HL-60 (cell line): ENCODE data around the gene CCDC85A.
A peak's percentile ranks its signal among the peaks of the same experiment; 100 is the strongest.
"Not testable (repeated sequence)": the region's sequence is repeated elsewhere in the genome, so short reads cannot be mapped to it uniquely, and the experiment has no call there.

Experiments
- DNase-seq, 2 experiments: peaks; one replicate each; pipeline ENCODE4 v3.0.0-alpha.2; 2010 to 2020; ENCODE audit warnings: low read depth in 1 of 2, low spot score in 1 of 2
- H3K27ac ChIP-seq: fragments of 250-450 bp; sonication (Bioruptor Pico); replicated peaks from 2 replicates; pipeline ENCODE4 v1.5.1; 2020; ENCODE audit warnings: mild to moderate bottlenecking, moderate library complexity
- H3K27me3 ChIP-seq: fragments of 250-450 bp; sonication (Bioruptor Pico); 2 replicates; pipeline ENCODE4 v1.5.1; 2021; ENCODE audit warnings: mild to moderate bottlenecking, moderate library complexity; ENCODE audit not compliant: insufficient read depth, poor library complexity, severe bottlenecking
- H3K4me3 ChIP-seq: replicated peaks from 2 replicates; pipeline ENCODE4 v1.5.1; 2011; ENCODE audit warnings: mild to moderate bottlenecking, control low read depth, low read length; ENCODE audit not compliant: insufficient read depth
- GABPA ChIP-seq: IDR thresholded peaks from 2 replicates; pipeline ENCODE4 v1.6.1; 2012; ENCODE audit warnings: low read depth
- POLR2AphosphoS5 ChIP-seq: IDR thresholded peaks from 2 replicates; pipeline ENCODE4 v1.6.1; 2012; ENCODE audit warnings: low read depth
- SPI1 ChIP-seq: IDR thresholded peaks from 2 replicates; pipeline ENCODE4 v1.6.1; 2012; ENCODE audit warnings: low read depth, mild to moderate bottlenecking, borderline replicate concordance
- long read RNA-seq: library from polyadenylated mRNA; unstranded; transcript quantifications from one replicate; pipeline ENCODE4 v2.0.0, GENCODE V29; 2020
- TF ChIP-seq, protein P1 (sequence below): IDR thresholded peaks from one replicate; pipeline ENCODE4 v1.5.1; 2011; ENCODE audit warnings: low read length, control low read depth, inconsistent platforms; ENCODE audit not compliant: insufficient read depth
- TF ChIP-seq, protein P2 (sequence below): IDR thresholded peaks from 2 replicates; pipeline ENCODE4 v1.6.1; 2012; ENCODE audit warnings: low read depth; ENCODE audit not compliant: insufficient replicate concordance

The CCDC85A gene
- long read RNA-seq: 0 reads

DNA sequence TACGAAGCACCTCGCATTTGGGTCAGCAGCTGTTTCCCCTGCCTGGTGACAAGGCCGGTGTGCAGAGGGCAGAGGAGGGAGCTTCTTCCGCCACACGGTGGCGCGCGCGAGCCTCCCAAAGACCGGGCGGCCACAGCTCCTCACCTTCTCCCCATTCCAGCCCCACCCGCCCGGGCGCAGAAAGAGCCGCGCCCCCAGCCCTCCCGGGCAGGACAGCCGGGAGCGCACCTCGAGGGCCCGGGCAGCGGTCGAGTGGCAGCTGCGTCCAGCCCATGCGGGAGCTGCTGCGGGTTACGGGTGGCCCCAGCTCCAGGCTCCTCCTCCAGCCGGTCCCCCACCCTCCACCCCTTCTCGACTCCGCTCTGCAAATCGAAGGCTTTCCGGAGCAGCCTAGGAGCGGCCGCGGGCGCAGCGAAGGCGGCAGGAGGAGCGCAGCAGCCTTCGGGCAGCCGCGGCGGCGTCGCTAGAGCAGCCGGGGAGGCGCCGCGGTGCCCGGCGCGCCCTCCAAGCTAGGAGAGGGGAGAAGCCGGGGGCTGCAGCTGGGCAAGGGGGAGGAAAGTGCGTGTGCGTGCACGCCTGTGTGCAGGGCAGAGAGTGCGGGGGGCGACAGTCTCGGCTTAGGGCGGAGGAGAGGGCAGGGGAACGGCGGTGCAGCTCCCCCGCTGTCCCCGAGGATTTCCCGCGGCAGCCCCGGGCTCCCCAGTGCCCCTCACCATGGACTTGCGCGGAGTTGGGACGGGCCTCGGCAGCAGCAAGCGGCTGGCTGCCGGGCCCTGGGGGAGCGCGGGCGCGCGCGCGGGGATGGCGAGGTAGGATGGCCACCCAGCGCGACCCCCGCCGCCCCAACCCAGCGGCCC lies at the start of gene CCDC85A:
TSS of gene CCDC85A (plus strand) at position 348 of the 857 bp plus-strand sequence. CDS start 635 bp downstream, outside the sequence.
- no peak within 1 kb of the TSS for H3K27ac ChIP-seq
- no peak for TF ChIP-seq SPI1
- TF ChIP-seq, protein P1, sequence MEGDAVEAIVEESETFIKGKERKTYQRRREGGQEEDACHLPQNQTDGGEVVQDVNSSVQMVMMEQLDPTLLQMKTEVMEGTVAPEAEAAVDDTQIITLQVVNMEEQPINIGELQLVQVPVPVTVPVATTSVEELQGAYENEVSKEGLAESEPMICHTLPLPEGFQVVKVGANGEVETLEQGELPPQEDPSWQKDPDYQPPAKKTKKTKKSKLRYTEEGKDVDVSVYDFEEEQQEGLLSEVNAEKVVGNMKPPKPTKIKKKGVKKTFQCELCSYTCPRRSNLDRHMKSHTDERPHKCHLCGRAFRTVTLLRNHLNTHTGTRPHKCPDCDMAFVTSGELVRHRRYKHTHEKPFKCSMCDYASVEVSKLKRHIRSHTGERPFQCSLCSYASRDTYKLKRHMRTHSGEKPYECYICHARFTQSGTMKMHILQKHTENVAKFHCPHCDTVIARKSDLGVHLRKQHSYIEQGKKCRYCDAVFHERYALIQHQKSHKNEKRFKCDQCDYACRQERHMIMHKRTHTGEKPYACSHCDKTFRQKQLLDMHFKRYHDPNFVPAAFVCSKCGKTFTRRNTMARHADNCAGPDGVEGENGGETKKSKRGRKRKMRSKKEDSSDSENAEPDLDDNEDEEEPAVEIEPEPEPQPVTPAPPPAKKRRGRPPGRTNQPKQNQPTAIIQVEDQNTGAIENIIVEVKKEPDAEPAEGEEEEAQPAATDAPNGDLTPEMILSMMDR: peak; percentile 76
- peaks cover 22% of the 10 kb centered on the region for H3K27me3 ChIP-seq
- H3K4me3 ChIP-seq: peak within 1 kb of the TSS; percentile 35
- peak; percentile 26 to 66 for DNase-seq

DNA sequence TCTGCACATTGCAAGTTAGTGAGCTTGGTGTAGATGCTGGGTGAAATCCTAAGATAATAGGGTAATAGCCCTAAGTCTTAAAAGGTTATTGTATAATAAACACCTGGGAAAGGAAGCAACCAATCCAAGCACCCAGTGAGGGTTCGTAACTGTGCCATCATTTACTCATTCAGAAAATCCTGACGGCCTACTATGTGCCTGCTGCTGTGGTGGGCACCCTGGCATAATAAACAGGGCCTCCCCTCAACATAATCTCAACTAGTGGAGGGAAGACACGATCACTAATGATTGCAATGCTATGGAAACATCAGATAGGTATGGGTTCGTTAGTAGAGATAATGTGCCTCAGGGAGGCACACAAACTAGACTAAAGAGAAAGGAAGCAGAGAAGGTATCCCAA lies 48.9 kb upstream of the CCDC85A start:
- no peaks in the 10 kb centered on the region for H3K27me3 ChIP-seq
- no peak overlapping the region for H3K27ac ChIP-seq
- no peak for DNase-seq
- TF ChIP-seq, protein P2, sequence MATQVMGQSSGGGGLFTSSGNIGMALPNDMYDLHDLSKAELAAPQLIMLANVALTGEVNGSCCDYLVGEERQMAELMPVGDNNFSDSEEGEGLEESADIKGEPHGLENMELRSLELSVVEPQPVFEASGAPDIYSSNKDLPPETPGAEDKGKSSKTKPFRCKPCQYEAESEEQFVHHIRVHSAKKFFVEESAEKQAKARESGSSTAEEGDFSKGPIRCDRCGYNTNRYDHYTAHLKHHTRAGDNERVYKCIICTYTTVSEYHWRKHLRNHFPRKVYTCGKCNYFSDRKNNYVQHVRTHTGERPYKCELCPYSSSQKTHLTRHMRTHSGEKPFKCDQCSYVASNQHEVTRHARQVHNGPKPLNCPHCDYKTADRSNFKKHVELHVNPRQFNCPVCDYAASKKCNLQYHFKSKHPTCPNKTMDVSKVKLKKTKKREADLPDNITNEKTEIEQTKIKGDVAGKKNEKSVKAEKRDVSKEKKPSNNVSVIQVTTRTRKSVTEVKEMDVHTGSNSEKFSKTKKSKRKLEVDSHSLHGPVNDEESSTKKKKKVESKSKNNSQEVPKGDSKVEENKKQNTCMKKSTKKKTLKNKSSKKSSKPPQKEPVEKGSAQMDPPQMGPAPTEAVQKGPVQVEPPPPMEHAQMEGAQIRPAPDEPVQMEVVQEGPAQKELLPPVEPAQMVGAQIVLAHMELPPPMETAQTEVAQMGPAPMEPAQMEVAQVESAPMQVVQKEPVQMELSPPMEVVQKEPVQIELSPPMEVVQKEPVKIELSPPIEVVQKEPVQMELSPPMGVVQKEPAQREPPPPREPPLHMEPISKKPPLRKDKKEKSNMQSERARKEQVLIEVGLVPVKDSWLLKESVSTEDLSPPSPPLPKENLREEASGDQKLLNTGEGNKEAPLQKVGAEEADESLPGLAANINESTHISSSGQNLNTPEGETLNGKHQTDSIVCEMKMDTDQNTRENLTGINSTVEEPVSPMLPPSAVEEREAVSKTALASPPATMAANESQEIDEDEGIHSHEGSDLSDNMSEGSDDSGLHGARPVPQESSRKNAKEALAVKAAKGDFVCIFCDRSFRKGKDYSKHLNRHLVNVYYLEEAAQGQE: no peak
- TF ChIP-seq SPI1: no peak
- no peak for TF ChIP-seq GABPA
- TF ChIP-seq POLR2AphosphoS5: no peak
- TF ChIP-seq, protein P1: no peak
- H3K4me3 ChIP-seq: no peak overlapping the region

DNA sequence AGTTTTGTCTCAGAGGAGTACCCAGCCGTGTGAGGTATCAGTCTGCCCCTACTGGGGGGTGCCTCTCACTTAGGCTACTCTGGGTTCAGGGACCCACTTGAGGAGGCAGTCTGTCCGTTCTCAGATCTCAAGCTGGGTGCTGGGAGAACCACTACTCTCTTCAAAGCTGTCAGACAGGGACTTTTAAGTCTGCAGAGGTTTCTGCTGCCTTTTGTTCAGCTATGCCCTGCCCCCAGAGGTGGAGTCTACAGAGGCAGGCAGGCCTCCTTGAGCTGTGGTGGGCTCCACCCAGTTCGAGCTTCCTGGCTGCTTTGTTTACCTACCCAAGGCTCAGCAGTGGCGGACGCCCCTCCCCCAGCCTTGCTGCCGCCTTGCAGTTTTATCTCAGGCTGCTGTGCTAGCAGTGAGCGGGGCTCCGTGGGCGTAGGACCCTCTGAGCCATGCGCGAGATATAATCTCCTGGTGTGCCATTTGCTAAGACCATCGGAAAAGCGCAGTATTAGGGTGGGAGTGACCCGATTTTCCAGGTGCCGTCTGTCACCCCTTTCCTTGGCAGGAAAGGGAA lies 41.2 kb upstream of the CCDC85A start:
- H3K4me3 ChIP-seq, DNase-seq, H3K27me3 ChIP-seq, H3K27ac ChIP-seq: not testable (repeated sequence)

DNA sequence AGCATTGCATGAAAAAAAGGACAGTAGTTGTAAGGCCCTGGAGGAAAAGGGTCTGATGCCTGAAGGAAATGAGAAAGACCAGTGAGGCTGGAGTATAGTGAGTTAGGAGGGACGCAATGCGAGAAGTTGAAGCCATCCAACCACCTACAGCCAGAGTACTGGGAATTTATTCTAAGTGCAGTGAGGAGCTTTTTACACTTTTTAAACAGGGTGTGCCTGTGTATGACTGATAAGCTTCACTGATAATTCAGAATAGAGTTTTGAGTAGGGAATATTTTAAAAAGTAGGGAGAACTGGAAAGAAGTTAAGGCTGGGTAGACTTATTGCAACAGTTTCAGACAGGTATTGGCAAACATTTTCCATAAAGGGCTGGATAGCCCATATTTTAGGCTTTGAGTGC lies 35.9 kb upstream of the CCDC85A start:
- Histone ChIP-seq H3K4me3 (no peak overlapping the region), H3K27ac (no peak overlapping the region), H3K27me3 (no peaks in the 10 kb centered on the region)
- DNase-seq: no peak
- TF ChIP-seq GABPA (no peak), POLR2AphosphoS5 (no peak), SPI1 (no peak)
- TF ChIP-seq, protein P2: no peak
- TF ChIP-seq, protein P1: no peak
